K562 (cell line): ENCODE data around the gene VILL. TPM values are rescaled to one million over a fixed set of nuclear protein-coding genes. Genes with fewer than 3 reads are reported as not detected.
A peak's percentile ranks its signal among the peaks of the same experiment; 100 is the strongest.

Experiments used
- CBFA2T2 ChIP-seq: fragments of 450-650 bp; conservative IDR thresholded peaks from 2 replicates; pipeline ENCODE4 v1.6.1; 2017; ENCODE audit warnings: mild to moderate bottlenecking
- CBFB ChIP-seq: sonication (generic); formaldehyde crosslinking; IDR thresholded peaks from 2 replicates; pipeline ENCODE4 v1.4.0; 2020; ENCODE audit warnings: mild to moderate bottlenecking, missing genetic modification reagents
- DMBX1 ChIP-seq: fragments of 250-450 bp; sonication (Bioruptor Pico); IDR thresholded peaks from 2 replicates; pipeline ENCODE4 v1.8.0; 2022; ENCODE audit warnings: inconsistent platforms, mild to moderate bottlenecking, moderate library complexity, borderline replicate concordance
- FOXM1 ChIP-seq, 2 experiments: fragments of 450-650 bp in 1 of 2; sonication (generic) in 1 of 2; formaldehyde crosslinking in 1 of 2; IDR thresholded peaks; 2 replicates each; pipeline versions ENCODE4 v1.6.1 to v1.9.0; 2017 to 2022; ENCODE audit warnings: low read depth in 2 of 2, mild to moderate bottlenecking in 2 of 2, missing genetic modification reagents in 1 of 2, moderate library complexity in 1 of 2
- HDAC2 ChIP-seq: fragments of 450-650 bp; IDR thresholded peaks from 2 replicates; pipeline ENCODE4 v1.6.1; 2016; ENCODE audit warnings: mild to moderate bottlenecking
- MAFG ChIP-seq: fragments of 450-650 bp; conservative IDR thresholded peaks from 2 replicates; pipeline ENCODE4 v1.6.1; 2016; ENCODE audit warnings: missing genetic modification characterization, missing compliant biosample characterization
- MEF2A ChIP-seq: IDR thresholded peaks from 2 replicates; pipeline ENCODE4 v1.6.1; 2011; ENCODE audit warnings: low read depth, mild to moderate bottlenecking, low read length, moderate library complexity; ENCODE audit not compliant: control insufficient read depth
- MXI1 ChIP-seq: IDR thresholded peaks from 2 replicates; pipeline ENCODE4 v1.6.1; 2011; ENCODE audit warnings: low read depth, mild to moderate bottlenecking, improper control_type of control experiment, low read length
- SIN3B ChIP-seq: fragments of 450-650 bp; IDR thresholded peaks from 2 replicates; pipeline ENCODE4 v1.6.1; 2017; ENCODE audit warnings: low read depth, mild to moderate bottlenecking, moderate library complexity
- SMARCE1 ChIP-seq: fragments of 450-650 bp; IDR thresholded peaks from 2 replicates; pipeline ENCODE4 v1.7.1; 2016; ENCODE audit warnings: mild to moderate bottlenecking
- SOX6 ChIP-seq: fragments of 450-650 bp; IDR thresholded peaks from 2 replicates; pipeline ENCODE4 v1.6.1; 2014; ENCODE audit warnings: mild to moderate bottlenecking
- SP2 ChIP-seq: IDR thresholded peaks from 2 replicates; pipeline ENCODE4 v1.6.1; 2011; ENCODE audit warnings: mild to moderate bottlenecking, low read depth, low read length, moderate library complexity; ENCODE audit not compliant: poor library complexity, severe bottlenecking; ENCODE audit errors: extremely low read depth
- TCF7 ChIP-seq: sonication (generic); IDR thresholded peaks from 2 replicates; pipeline ENCODE4 v1.6.1; 2016; ENCODE audit warnings: antibody characterized with exemption, borderline replicate concordance
- TEAD4 ChIP-seq, 2 experiments: sonication (generic) in 1 of 2; formaldehyde crosslinking in 1 of 2; IDR thresholded peaks; 2 replicates each; pipeline versions ENCODE4 v1.6.1 to v1.8.0; 2012 to 2022; ENCODE audit warnings: borderline replicate concordance in 1 of 2, inconsistent platforms in 1 of 2, low read length in 1 of 2, mild to moderate bottlenecking in 1 of 2, missing genetic modification reagents in 1 of 2
- ZC3H11A ChIP-seq: IDR thresholded peaks from 2 replicates; pipeline ENCODE4 v1.6.1; 2012; ENCODE audit warnings: low read depth, low read length, improper control_type of control experiment
- ZNF584 ChIP-seq: fragments of 200-800 bp; sonication (Bioruptor generic); IDR thresholded peaks from 2 replicates; pipeline ENCODE4 v1.6.1; 2016; ENCODE audit warnings: low read depth, mild to moderate bottlenecking, missing genetic modification characterization, missing compliant biosample characterization
- polyA plus RNA-seq, 8 experiments: library from polyadenylated mRNA; depleted of rRNA in 4 of 8; stranded (reverse) in 5 of 8; unstranded in 3 of 8; fragments of >200 nt; fragmentation: Nextera tagmentation in 2 of 8; fragmentation: Illumina TruSeq in 1 of 8; extraction: Ambion mirVana in 2 of 8; extraction: Trizol in 1 of 8; gene quantifications; 2 replicates each; pipeline versions ENCODE4 v1.2.1 to v1.2.3, GENCODE V29; 2011 to 2014; ENCODE audit warnings: inconsistent platforms in 1 of 8, missing spikeins in 1 of 8
- total RNA-seq, 7 experiments: library from RNA; depleted of rRNA in 6 of 7; stranded (reverse); fragments of >200 nt in 6 of 7; fragmentation: Illumina TruSeq in 2 of 7; extraction: Trizol in 2 of 7; gene quantifications; 2 replicates each; pipeline versions ENCODE4 v1.2.1 to v1.2.3, GENCODE V29; 2011 to 2021; ENCODE audit warnings: low replicate concordance in 1 of 7
- TF ChIP-seq, protein P1 (sequence below): fragments of 250-450 bp; sonication (Bioruptor Pico); IDR thresholded peaks from 2 replicates; pipeline ENCODE4 v1.5.0; 2021; ENCODE audit warnings: mild to moderate bottlenecking, moderate library complexity
- TF ChIP-seq, protein P2 (sequence below): IDR thresholded peaks from 2 replicates; pipeline ENCODE4 v1.6.1; 2012; ENCODE audit warnings: low read depth, low read length, improper control_type of control experiment, borderline replicate concordance
- TF ChIP-seq, protein P3 (sequence below): sonication (generic); formaldehyde crosslinking; IDR thresholded peaks from 2 replicates; pipeline ENCODE4 v1.8.1; 2023; ENCODE audit warnings: mild to moderate bottlenecking, missing genetic modification reagents, moderate library complexity
- TF ChIP-seq, protein P4 (sequence below): sonication (generic); formaldehyde crosslinking; IDR thresholded peaks from 2 replicates; pipeline ENCODE4 v1.9.0; 2022; ENCODE audit warnings: mild to moderate bottlenecking, missing genetic modification reagents

VILL gene
- total and polyA plus RNA-seq, 9 of the 15 experiments (the other 6 are each of a cell fraction or from before 2014, with no cell fraction given): 0.11 to 16.0 (median 8.8) TPM

DNA sequence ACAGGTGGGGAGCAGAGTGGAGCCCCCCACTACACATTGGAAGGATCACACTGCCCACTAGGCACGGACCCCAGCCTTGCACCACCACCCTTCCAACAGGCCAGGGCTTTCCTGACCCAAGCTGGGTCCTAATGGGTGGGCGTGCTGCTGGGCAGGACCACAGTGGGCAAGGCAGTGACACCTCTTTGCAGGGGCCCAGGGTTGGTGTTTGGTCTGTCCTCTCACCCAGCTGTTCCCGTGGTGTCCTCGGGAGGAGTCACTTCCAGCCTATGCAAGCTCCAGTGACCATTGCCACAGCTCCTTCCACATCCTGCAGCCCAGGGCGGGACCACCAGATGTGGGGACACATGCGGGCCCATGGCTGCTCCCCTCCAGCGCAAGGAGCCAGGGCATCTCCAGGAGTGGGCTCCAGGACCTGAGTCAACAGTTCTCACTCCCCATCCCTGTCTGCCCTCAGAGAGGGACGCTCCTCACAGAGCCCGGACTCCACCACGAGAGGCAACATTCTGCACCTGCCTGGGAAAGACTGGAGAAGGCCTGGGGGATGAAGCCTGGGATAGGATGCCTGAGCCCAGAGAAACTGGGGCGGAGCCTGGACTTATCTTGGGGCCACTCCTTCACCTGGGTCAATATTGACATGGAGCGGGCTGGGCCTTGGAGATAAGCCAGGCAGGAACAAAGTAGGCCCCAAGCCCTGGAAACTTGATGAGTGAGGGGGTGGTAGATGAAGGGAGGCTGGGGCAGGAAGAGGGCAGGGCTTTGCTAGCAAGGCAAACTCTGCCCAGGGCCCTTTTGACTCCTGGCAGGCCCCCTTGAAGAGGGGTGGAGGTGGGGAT is 3.9 kb upstream of the VILL start (continued):
- TF ChIP-seq, protein P1, sequence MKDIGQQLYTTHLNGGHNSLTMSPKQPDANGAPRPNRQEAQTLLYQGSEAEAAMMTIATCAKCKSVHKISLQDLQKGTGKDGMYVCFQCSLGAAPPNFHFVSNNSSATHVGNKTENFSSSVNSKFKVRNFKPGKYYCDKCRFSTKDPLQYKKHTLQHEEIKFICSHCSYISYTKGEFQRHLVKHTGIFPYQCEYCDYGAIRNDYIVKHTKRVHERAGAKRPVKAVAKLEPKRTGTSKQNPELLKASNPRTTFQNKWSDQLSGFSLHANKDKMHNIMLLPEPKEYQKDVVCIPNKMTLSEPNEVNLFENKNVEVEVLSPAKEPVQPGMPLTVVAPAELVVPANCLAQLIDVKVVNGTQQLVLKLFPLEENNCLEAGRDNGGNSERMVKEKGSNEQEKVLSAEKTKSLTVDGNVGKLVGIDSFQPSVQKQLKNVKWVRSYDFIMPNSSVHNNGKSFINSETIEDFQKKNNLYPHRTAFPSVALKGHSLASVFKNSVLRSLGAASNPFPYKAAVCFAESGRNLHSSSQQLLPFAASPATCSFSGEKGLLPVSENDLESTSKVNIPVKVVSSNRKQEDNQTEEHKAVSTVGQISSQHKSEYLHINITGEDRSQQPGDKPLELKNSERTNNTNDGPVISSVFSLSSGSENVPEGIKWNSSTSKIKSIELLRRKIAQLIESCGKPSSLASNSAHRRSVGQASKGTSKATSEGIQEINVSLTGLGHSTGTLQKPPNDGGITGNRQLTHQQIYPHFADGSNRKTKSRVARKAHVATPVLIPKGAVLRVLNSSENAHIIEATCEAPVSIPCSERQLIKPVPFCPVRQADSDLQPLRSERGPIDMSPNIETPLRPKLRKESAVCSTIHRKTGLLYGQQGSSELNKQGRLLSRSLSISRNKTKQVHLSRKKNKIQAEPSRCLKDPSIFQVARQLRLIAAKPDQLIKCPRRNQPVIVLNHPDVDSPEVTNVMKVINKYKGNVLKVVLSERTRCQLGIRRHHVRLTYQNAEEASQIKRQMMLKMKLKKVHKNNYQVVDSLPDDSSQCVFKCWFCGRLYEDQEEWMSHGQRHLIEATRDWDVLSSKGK (CRISPR knock-in tag): no peak
- TF ChIP-seq CBFA2T2 (peak; percentile 98), SOX6 (peak; percentile 98), MEF2A (peak; percentile 50; the same call in 1 of the 2 replicates), TEAD4 (IDR thresholded peaks at IDR 0.05; ENCODE audit: low read length) (peak; percentile 99), TEAD4 (CRISPR knock-in tag; IDR thresholded peaks at IDR 0.05; ENCODE audit: borderline replicate concordance) (no peak), FOXM1 (IDR thresholded peaks at IDR 0.05; ENCODE audit: low read depth) (peak; percentile 98), FOXM1 (CRISPR knock-in tag; IDR thresholded peaks at IDR 0.05; ENCODE audit: low read depth) (no peak; the same call in 1 of the 2 replicates), DMBX1 (CRISPR knock-in tag) (peak; percentile 82; the same call in 1 of the 2 replicates), MAFG (peak; percentile 46; the same call in 1 of the 2 replicates), ZC3H11A (no peak), SIN3B (no peak), MXI1 (peak; percentile 35; the same call in 1 of the 2 replicates), SMARCE1 (peak; percentile 100), TCF7 (peak; percentile 81; the same call in 1 of the 2 replicates), CBFB (CRISPR knock-in tag) (peak; percentile 47; the same call in 1 of the 2 replicates), HDAC2 (peak; percentile 98), SP2 (no peak), ZNF584 (CRISPR knock-in tag) (peak; percentile 71; the same call in 1 of the 2 replicates)
- TF ChIP-seq, protein P2, sequence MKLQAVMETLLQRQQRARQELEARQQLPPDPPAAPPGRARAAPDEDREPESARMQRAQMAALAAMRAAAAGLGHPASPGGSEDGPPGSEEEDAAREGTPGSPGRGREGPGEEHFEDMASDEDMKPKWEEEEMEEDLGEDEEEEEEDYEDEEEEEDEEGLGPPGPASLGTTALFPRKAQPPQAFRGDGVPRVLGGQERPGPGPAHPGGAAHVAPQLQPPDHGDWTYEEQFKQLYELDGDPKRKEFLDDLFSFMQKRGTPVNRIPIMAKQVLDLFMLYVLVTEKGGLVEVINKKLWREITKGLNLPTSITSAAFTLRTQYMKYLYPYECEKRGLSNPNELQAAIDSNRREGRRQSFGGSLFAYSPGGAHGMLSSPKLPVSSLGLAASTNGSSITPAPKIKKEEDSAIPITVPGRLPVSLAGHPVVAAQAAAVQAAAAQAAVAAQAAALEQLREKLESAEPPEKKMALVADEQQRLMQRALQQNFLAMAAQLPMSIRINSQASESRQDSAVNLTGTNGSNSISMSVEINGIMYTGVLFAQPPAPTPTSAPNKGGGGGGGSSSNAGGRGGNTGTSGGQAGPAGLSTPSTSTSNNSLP: peak; percentile 80; the same call in 1 of the 2 replicates
- TF ChIP-seq, protein P3, sequence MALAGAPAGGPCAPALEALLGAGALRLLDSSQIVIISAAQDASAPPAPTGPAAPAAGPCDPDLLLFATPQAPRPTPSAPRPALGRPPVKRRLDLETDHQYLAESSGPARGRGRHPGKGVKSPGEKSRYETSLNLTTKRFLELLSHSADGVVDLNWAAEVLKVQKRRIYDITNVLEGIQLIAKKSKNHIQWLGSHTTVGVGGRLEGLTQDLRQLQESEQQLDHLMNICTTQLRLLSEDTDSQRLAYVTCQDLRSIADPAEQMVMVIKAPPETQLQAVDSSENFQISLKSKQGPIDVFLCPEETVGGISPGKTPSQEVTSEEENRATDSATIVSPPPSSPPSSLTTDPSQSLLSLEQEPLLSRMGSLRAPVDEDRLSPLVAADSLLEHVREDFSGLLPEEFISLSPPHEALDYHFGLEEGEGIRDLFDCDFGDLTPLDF: peak; percentile 83
- TF ChIP-seq, protein P4, sequence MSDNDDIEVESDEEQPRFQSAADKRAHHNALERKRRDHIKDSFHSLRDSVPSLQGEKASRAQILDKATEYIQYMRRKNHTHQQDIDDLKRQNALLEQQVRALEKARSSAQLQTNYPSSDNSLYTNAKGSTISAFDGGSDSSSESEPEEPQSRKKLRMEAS: no peak; the same call in 1 of the 2 replicates
